Measurements from ENCODE around the gene OR2L8. TPM values are rescaled to one million over a fixed set of nuclear protein-coding genes. Genes with fewer than 3 reads are reported as not detected.
"Not testable (repeated sequence)": the region's sequence is repeated elsewhere in the genome, so short reads cannot be mapped to it uniquely, and the experiment has no call there.

The OR2L8 gene
- total RNA-seq = not detected
- long read RNA-seq = 0 reads

GRCh38 chr1:247948558-247948957, at the start of gene OR2L8:
TSS of gene OR2L8 (plus strand) at chr1:247948858. CDS start at chr1:247948858, 0 bp downstream.
- DNase-seq (ENCODE audit: missing footprints) = no peak
- no peak for ATAC-seq
- intact Hi-C loops (cut with DNase I) = no loop called here

- DNase-seq (ENCODE audit: missing footprints) (no peak), ATAC-seq (no peak)
- intact Hi-C loops (cut with DNase I) = no loop called here
Measured at GRCh38 chr1:247904122-247904521, 44.5 kb upstream of the OR2L8 start.

- ATAC-seq = no peak
- no peak for DNase-seq (ENCODE audit: missing footprints)
- intact Hi-C loops (cut with DNase I) = no loop called here
Measured at GRCh38 chr1:247905181-247905580, 43.5 kb upstream of the OR2L8 start.

- intact Hi-C loops (cut with DNase I) = no loop called here
- no peak for DNase-seq (ENCODE audit: missing footprints)
- no peak for ATAC-seq
Measured at GRCh38 chr1:247905910-247906503, 42.7 kb upstream of the OR2L8 start.

- intact Hi-C loops (cut with DNase I) = no loop called here
- ATAC-seq = no peak
- no peak for DNase-seq (ENCODE audit: missing footprints)
Measured at GRCh38 chr1:247906504-247907047, 42.1 kb upstream of the OR2L8 start.

- intact Hi-C loops (cut with DNase I) = no loop called here
- ATAC-seq (no peak), DNase-seq (ENCODE audit: missing footprints) (no peak)
Measured at GRCh38 chr1:247908766-247909165, 39.9 kb upstream of the OR2L8 start.

- DNase-seq (ENCODE audit: missing footprints) = no peak
- ATAC-seq = no peak
- intact Hi-C loops (cut with DNase I) = no loop called here
Measured at GRCh38 chr1:247913786-247914185, 34.9 kb upstream of the OR2L8 start.

GRCh38 chr1:247914941-247915662, 33.6 kb upstream of the OR2L8 start:
- no peak for ATAC-seq
- intact Hi-C loops (cut with DNase I) = no loop called here
- DNase-seq (ENCODE audit: missing footprints) = no peak

- intact Hi-C loops (cut with DNase I) = no loop called here
- no peak for DNase-seq (ENCODE audit: missing footprints)
Measured at GRCh38 chr1:247919952-247920351, 28.7 kb upstream of the OR2L8 start, which contains the start of gene OR2T8. TSS of gene OR2T8 (plus strand) at chr1:247920252. CDS start at chr1:247921018, 766 bp downstream.

GRCh38 chr1:247923941-247924340, 24.7 kb upstream of the OR2L8 start:
- intact Hi-C loops (cut with DNase I) = no loop called here
- ATAC-seq = no peak
- no peak for DNase-seq (ENCODE audit: missing footprints)

More at GRCh38 chr1:247919952-247920351, 28.7 kb upstream of the OR2L8 start, which contains the start of gene OR2T8:
- no peak for ATAC-seq

GRCh38 chr1:247924868-247925267, 23.8 kb upstream of the OR2L8 start, which contains the start of gene OR2AJ1:
TSS of gene OR2AJ1 (plus strand) at chr1:247924889. CDS start at chr1:247933769, 8,880 bp downstream.
- intact Hi-C loops (cut with DNase I) = no loop called here
- DNase-seq (ENCODE audit: missing footprints) (no peak), ATAC-seq (no peak)

- intact Hi-C loops (cut with DNase I) = no loop called here
- ATAC-seq (no peak), DNase-seq (ENCODE audit: missing footprints) (no peak)
Measured at GRCh38 chr1:247933989-247934388, 14.7 kb upstream of the OR2L8 start.

GRCh38 chr1:247935781-247936180, 12.9 kb upstream of the OR2L8 start:
- intact Hi-C loops (cut with DNase I) = no loop called here
- no peak for ATAC-seq
- no peak for DNase-seq (ENCODE audit: missing footprints)

GRCh38 chr1:247936415-247936814, 12.2 kb upstream of the OR2L8 start:
- ATAC-seq (no peak), DNase-seq (ENCODE audit: missing footprints) (no peak)
- intact Hi-C loops (cut with DNase I) = no loop called here

GRCh38 chr1:247936965-247937734, 11.5 kb upstream of the OR2L8 start:
- ATAC-seq (peak; percentile 50), DNase-seq (ENCODE audit: missing footprints) (peak; percentile 86)
- intact Hi-C loops (cut with DNase I) = not testable (repeated sequence)

- DNase-seq (ENCODE audit: missing footprints) = no peak
- intact Hi-C loops (cut with DNase I) = no loop called here
- no peak for ATAC-seq
Measured at GRCh38 chr1:247942624-247943023, 6.0 kb upstream of the OR2L8 start.

GRCh38 chr1:247953408-247953807, 4.8 kb downstream of the OR2L8 start:
- DNase-seq (ENCODE audit: missing footprints) = no peak
- intact Hi-C loops (cut with DNase I) = no loop called here
- no peak for ATAC-seq

- intact Hi-C loops (cut with DNase I) = no loop called here
- no peak for DNase-seq (ENCODE audit: missing footprints)
- no peak for ATAC-seq
Measured at GRCh38 chr1:247961791-247962190, 13.1 kb downstream of the OR2L8 start.

GRCh38 chr1:247962911-247963588, 14.4 kb downstream of the OR2L8 start:
- intact Hi-C loops (cut with DNase I) = no loop called here
- no peak for ATAC-seq
- no peak for DNase-seq (ENCODE audit: missing footprints)

Measured in Right ventricle myocardium inferior (tissue), 1 donor.